Skin epidermis (tissue), 12 donors: ENCODE data around the gene FBXL13.
"Not testable (repeated sequence)": the region's sequence is repeated elsewhere in the genome, so short reads cannot be mapped to it uniquely, and the experiment has no call there.

Experiments used
- H3K27ac ChIP-seq, 21 experiments: fragments of 200-600 bp; sonication (generic) in 11 of 21; one replicate each; pipeline ENCODE4 v1.5.0; 2020; ENCODE audit warnings: mild to moderate bottlenecking in 3 of 21, inconsistent platforms in 2 of 21, moderate library complexity in 2 of 21
- H3K4me3 ChIP-seq, 7 experiments: fragments of 200-600 bp; sonication (generic) in 2 of 7; one replicate each; pipeline ENCODE4 v1.5.0; 2020; ENCODE audit warnings: inconsistent platforms in 2 of 7, mild to moderate bottlenecking in 2 of 7, moderate library complexity in 1 of 7

Gene FBXL13

GRCh38 chr7:103074519-103075336, at the start of gene FBXL13, which contains the start of gene ARMC10:
Gene FBXL13 (minus strand): TSS chr7:103074796.
Gene ARMC10 (plus strand): TSS chr7:103075140. CDS start chr7:103075273, 133 bp downstream.
- peak within 1 kb of the TSS; percentile 80 to 95 (median 92) for H3K27ac ChIP-seq
- peak within 1 kb of the TSS; percentile 62 to 85 (median 79) for H3K4me3 ChIP-seq

- no peak overlapping the region for H3K4me3 ChIP-seq
- no peak overlapping the region for H3K27ac ChIP-seq
These were observed 48.9 kb upstream of the FBXL13 start for GRCh38 chr7:103123529-103123928.

GRCh38 chr7:103121641-103122040, 47.0 kb upstream of the FBXL13 start:
- H3K27ac ChIP-seq = no peak overlapping the region

GRCh38 chr7:103120362-103120761, 45.8 kb upstream of the FBXL13 start:
- no peak overlapping the region for H3K4me3 ChIP-seq
- no peak overlapping the region for H3K27ac ChIP-seq

More at GRCh38 chr7:103121641-103122040, 47.0 kb upstream of the FBXL13 start:
- H3K4me3 ChIP-seq = no peak overlapping the region

GRCh38 chr7:103119791-103120291, 45.2 kb upstream of the FBXL13 start:
- Histone ChIP-seq H3K27ac (no peak overlapping the region), H3K4me3 (no peak overlapping the region)

GRCh38 chr7:103117465-103117864, 42.9 kb upstream of the FBXL13 start:
- H3K4me3 ChIP-seq = no peak overlapping the region
- no peak overlapping the region for H3K27ac ChIP-seq

GRCh38 chr7:103116991-103117390, 42.4 kb upstream of the FBXL13 start:
- no peak overlapping the region for H3K4me3 ChIP-seq
- H3K27ac ChIP-seq = no peak overlapping the region

GRCh38 chr7:103116511-103116910, 41.9 kb upstream of the FBXL13 start:
- no peak overlapping the region for H3K4me3 ChIP-seq

GRCh38 chr7:103115771-103116170, 41.2 kb upstream of the FBXL13 start:
- no peak overlapping the region for H3K4me3 ChIP-seq
- H3K27ac ChIP-seq = no peak overlapping the region

More at GRCh38 chr7:103116511-103116910, 41.9 kb upstream of the FBXL13 start:
- no peak overlapping the region for H3K27ac ChIP-seq

- Histone ChIP-seq H3K27ac (no peak overlapping the region), H3K4me3 (no peak overlapping the region)
These were observed 40.0 kb upstream of the FBXL13 start for GRCh38 chr7:103114576-103115008.

- H3K4me3 ChIP-seq = no peak overlapping the region
- no peak overlapping the region for H3K27ac ChIP-seq
These were observed 38.6 kb upstream of the FBXL13 start for GRCh38 chr7:103113164-103113563.

- H3K27ac ChIP-seq, H3K4me3 ChIP-seq: not testable (repeated sequence)
These were observed 32.1 kb upstream of the FBXL13 start for GRCh38 chr7:103106703-103107070.

GRCh38 chr7:103106005-103106702, 31.6 kb upstream of the FBXL13 start:
- H3K4me3 ChIP-seq = no peak overlapping the region
- no peak overlapping the region for H3K27ac ChIP-seq

GRCh38 chr7:103101543-103101942, 26.9 kb upstream of the FBXL13 start:
- no peak overlapping the region for H3K4me3 ChIP-seq
- no peak overlapping the region for H3K27ac ChIP-seq

- Histone ChIP-seq H3K27ac (no peak overlapping the region), H3K4me3 (no peak overlapping the region)
These were observed 25.8 kb upstream of the FBXL13 start for GRCh38 chr7:103100348-103100747.

- H3K27ac ChIP-seq = no peak overlapping the region
These were observed 22.4 kb upstream of the FBXL13 start for GRCh38 chr7:103097041-103097440.

GRCh38 chr7:103095558-103095957, 21.0 kb upstream of the FBXL13 start:
- not testable (repeated sequence) for H3K4me3 ChIP-seq, H3K27ac ChIP-seq

More at GRCh38 chr7:103097041-103097440, 22.4 kb upstream of the FBXL13 start:
- no peak overlapping the region for H3K4me3 ChIP-seq

GRCh38 chr7:103094102-103094501, 19.5 kb upstream of the FBXL13 start:
- Histone ChIP-seq H3K4me3 (no peak overlapping the region), H3K27ac (no peak overlapping the region)

- Histone ChIP-seq H3K4me3 (no peak overlapping the region), H3K27ac (no peak overlapping the region)
These were observed 18.8 kb upstream of the FBXL13 start for GRCh38 chr7:103093429-103093828.

- not testable (repeated sequence) for H3K27ac ChIP-seq, H3K4me3 ChIP-seq
These were observed 17.7 kb upstream of the FBXL13 start for GRCh38 chr7:103092321-103092720.

GRCh38 chr7:103083210-103083609, 8.6 kb upstream of the FBXL13 start:
- H3K27ac ChIP-seq = no peak overlapping the region
- no peak overlapping the region for H3K4me3 ChIP-seq
